ENCODE measurements around the gene TMEM59L. TPM values are rescaled to one million over a fixed set of nuclear protein-coding genes. Genes with fewer than 3 reads are reported as not detected.
A peak's percentile ranks its signal among the peaks of the same experiment; 100 is the strongest.

TMEM59L gene
- total and polyA plus RNA-seq, 2 of the 13 experiments (the other 11 are each of a cell fraction or from before 2014, with no cell fraction given) = 0.97 to 5.5 TPM

GRCh38 chr19:18596752-18597157 lies 15.9 kb upstream of the TMEM59L start (continued):
- TF ChIP-seq ZNF512B (CRISPR knock-in tag; IDR thresholded peaks at IDR 0.05; ENCODE audit: borderline replicate concordance) (no peak), ZNF564 (CRISPR knock-in tag; IDR thresholded peaks at IDR 0.05) (no peak), SNAI1 (CRISPR knock-in tag; IDR thresholded peaks at IDR 0.05; ENCODE audit: borderline replicate concordance) (no peak), GABPB1 (CRISPR knock-in tag; IDR thresholded peaks at IDR 0.05) (0 out of 2 replicates have a peak, but pooled peaks have one; percentile 13), SIX4 (CRISPR knock-in tag; IDR thresholded peaks at IDR 0.05) (no peak), ZNF83 (CRISPR knock-in tag; IDR thresholded peaks at IDR 0.05; ENCODE audit: borderline replicate concordance) (no peak), HDAC6 (IDR thresholded peaks at IDR 0.05; ENCODE audit: low read depth, low read length) (no peak), SSRP1 (CRISPR knock-in tag; IDR thresholded peaks at IDR 0.05) (no peak), GFI1 (CRISPR knock-in tag; IDR thresholded peaks at IDR 0.05; ENCODE audit: borderline replicate concordance) (no peak), KMT2A (CRISPR knock-in tag; IDR thresholded peaks at IDR 0.05) (no peak), THAP11 (CRISPR knock-in tag; IDR thresholded peaks at IDR 0.05) (no peak), NR2F1 (CRISPR knock-in tag; IDR thresholded peaks at IDR 0.05) (no peak), KDM3A (CRISPR knock-in tag; IDR thresholded peaks at IDR 0.05; ENCODE audit: low read depth) (no peak), PTBP1 (IDR thresholded peaks at IDR 0.05; ENCODE audit: low read depth, low read length, poor library complexity, severe bottlenecking) (no peak), MXI1 (IDR thresholded peaks at IDR 0.05; ENCODE audit: borderline replicate concordance, low read depth, low read length) (no peak), ZBTB38 (CRISPR knock-in tag; IDR thresholded peaks at IDR 0.05) (peak; percentile 73; the same call in 1 of the 2 replicates), SRSF4 (IDR thresholded peaks at IDR 0.05; ENCODE audit: low read depth, low read length, poor library complexity, severe bottlenecking) (no peak), ZNF142 (CRISPR knock-in tag; IDR thresholded peaks at IDR 0.05) (no peak), ZNF207 (IDR thresholded peaks at IDR 0.05; ENCODE audit: borderline replicate concordance) (no peak), ZSCAN9 (CRISPR knock-in tag; IDR thresholded peaks at IDR 0.05; ENCODE audit: borderline replicate concordance) (no peak), RBM22 (optimal IDR thresholded peaks at IDR 0.05; ENCODE audit: low read length) (peak; percentile 57), ZNF12 (CRISPR knock-in tag; IDR thresholded peaks at IDR 0.05) (no peak), SIX1 (CRISPR knock-in tag; IDR thresholded peaks at IDR 0.05; ENCODE audit: borderline replicate concordance) (no peak), ZNF354B (CRISPR knock-in tag; IDR thresholded peaks at IDR 0.05) (no peak)
